ENCODE measurements around the gene PPM1G.

- no peak for TF ChIP-seq CTCF (IDR thresholded peaks at IDR 0.05)
- TF ChIP-seq POLR2AphosphoS5 (IDR thresholded peaks at IDR 0.05): no peak
- no peak for TF ChIP-seq POLR2A (IDR thresholded peaks at IDR 0.05)
Observed at GRCh38 chr2:27376866-27377617, 32.3 kb downstream of the PPM1G start.
